K562 treated with DMSO at 1 percent for 48 hours (cell line): Measurements from ENCODE around the gene AP1S2. TPM values are rescaled to one million over a fixed set of nuclear protein-coding genes. Genes with fewer than 3 reads are reported as not detected.

ENCODE experiments used
- total RNA-seq: library from RNA; unstranded; fragments of 300-600 nt; gene quantifications from 2 replicates; pipeline ENCODE4 v1.2.3, GENCODE V29; 2022; ENCODE audit warnings: low replicate concordance; ENCODE audit errors: extremely low read depth

The AP1S2 gene
- total RNA-seq, result not detected in 2 replicates

GRCh38 chrX:15854712-15855567, at the start of gene AP1S2:
AP1S2 (minus strand) TSS chrX:15854813; CDS start chrX:15852524, 2,289 bp downstream.

GRCh38 chrX:15789979-15790768, 64.4 kb downstream of the AP1S2 start, which contains the start of gene ZRSR2:
ZRSR2 (plus strand) TSS chrX:15790484; CDS start chrX:15790496, 12 bp downstream.

Other genes starting within 250 kb of the AP1S2 start
- not detected in 2 replicates for gene CLTRN, start 190.0 kb downstream of the AP1S2 start, total RNA-seq
- not detected in 2 replicates for gene CA5B, start 116.5 kb downstream of the AP1S2 start, total RNA-seq
- not detected in 2 replicates for gene ZRSR2, start 64.3 kb downstream of the AP1S2 start, total RNA-seq